SHP77 (cell line): ENCODE measurements around the gene ZNF785.
"Not testable (repeated sequence)": the region's sequence is repeated elsewhere in the genome, so short reads cannot be mapped to it uniquely, and the experiment has no call there.

Experiments used
- DNase-seq, 2 experiments: peaks; one replicate each; lab custom pipeline; 2025; lab: John Stamatoyannopoulos, UW

Gene ZNF785

GRCh38 chr16:30539986-30540526 lies 45.4 kb downstream of the ZNF785 start:
- not testable (repeated sequence) for DNase-seq

GRCh38 chr16:30539000-30539964 lies 46.2 kb downstream of the ZNF785 start:
- no peak for DNase-seq

- not testable (repeated sequence) for DNase-seq
Observed at GRCh38 chr16:30536391-30537024, 49.0 kb downstream of the ZNF785 start.

- peak; percentile 70 to 87 for DNase-seq
Observed at GRCh38 chr16:30535777-30536190, 49.7 kb downstream of the ZNF785 start.

- DNase-seq, result no peak
Observed at GRCh38 chr16:30535106-30535776, 50.3 kb downstream of the ZNF785 start.

GRCh38 chr16:30534368-30535105 lies 51.0 kb downstream of the ZNF785 start, which contains the start of gene ZNF747:
TSS of gene ZNF747 (minus strand) at chr16:30534858. CDS start at chr16:30534679, 179 bp downstream.
- DNase-seq, result peak; percentile 94 to 96

GRCh38 chr16:30533748-30534367 lies 51.6 kb downstream of the ZNF785 start:
- DNase-seq, result no peak

- DNase-seq, result no peak
Observed at GRCh38 chr16:30533146-30533522, 52.4 kb downstream of the ZNF785 start.

GRCh38 chr16:30532285-30533145 lies 53.0 kb downstream of the ZNF785 start:
- DNase-seq, result no peak
